ENCODE results near the gene OR1S2.

The OR1S2 gene

DNA sequence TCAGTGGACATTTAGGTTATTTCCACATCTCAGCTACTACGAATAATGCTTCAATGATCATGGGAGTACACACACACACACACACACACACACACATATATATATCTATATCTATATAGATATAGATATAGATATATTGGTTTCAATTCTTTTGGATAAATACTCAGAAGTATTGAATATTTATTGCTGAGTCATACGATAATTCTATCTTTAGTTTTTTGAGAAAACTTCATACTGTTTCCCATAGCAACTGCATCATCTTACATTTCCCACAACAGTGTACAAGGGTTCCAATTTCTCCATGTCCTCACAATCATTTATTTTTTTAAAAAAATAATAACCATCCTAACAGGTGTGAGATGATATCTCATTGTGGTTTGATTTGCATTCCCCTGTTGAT is 8.0 kb downstream of the OR1S2 start:
- DNase-seq (ENCODE audit: low read depth): no peak
- TF ChIP-seq, protein P1, sequence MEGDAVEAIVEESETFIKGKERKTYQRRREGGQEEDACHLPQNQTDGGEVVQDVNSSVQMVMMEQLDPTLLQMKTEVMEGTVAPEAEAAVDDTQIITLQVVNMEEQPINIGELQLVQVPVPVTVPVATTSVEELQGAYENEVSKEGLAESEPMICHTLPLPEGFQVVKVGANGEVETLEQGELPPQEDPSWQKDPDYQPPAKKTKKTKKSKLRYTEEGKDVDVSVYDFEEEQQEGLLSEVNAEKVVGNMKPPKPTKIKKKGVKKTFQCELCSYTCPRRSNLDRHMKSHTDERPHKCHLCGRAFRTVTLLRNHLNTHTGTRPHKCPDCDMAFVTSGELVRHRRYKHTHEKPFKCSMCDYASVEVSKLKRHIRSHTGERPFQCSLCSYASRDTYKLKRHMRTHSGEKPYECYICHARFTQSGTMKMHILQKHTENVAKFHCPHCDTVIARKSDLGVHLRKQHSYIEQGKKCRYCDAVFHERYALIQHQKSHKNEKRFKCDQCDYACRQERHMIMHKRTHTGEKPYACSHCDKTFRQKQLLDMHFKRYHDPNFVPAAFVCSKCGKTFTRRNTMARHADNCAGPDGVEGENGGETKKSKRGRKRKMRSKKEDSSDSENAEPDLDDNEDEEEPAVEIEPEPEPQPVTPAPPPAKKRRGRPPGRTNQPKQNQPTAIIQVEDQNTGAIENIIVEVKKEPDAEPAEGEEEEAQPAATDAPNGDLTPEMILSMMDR (IDR thresholded peaks at IDR 0.05; ENCODE audit: low read depth, low read length, missing control alignments): no peak
- in situ Hi-C loops (cut with HindIII; ENCODE audit: low sequenced_read_pairs): no loop called here
- no peak overlapping the region for H3K4me3 ChIP-seq (ENCODE audit: low read depth, low read length)

- DNase-seq (ENCODE audit: low read depth): no peak
- no peak overlapping the region for H3K4me3 ChIP-seq (ENCODE audit: low read depth, low read length)
- in situ Hi-C loops (cut with HindIII; ENCODE audit: low sequenced_read_pairs): no loop called here
- TF ChIP-seq, protein P1 (IDR thresholded peaks at IDR 0.05; ENCODE audit: low read depth, low read length, missing control alignments): no peak
Observed at GRCh38 chr11:58193391-58193790, 10.6 kb downstream of the OR1S2 start.

GRCh38 chr11:58192229-58192628 is 11.7 kb downstream of the OR1S2 start:
- no peak for DNase-seq (ENCODE audit: low read depth)
- no peak overlapping the region for H3K4me3 ChIP-seq (ENCODE audit: low read depth, low read length)
- in situ Hi-C loops (cut with HindIII; ENCODE audit: low sequenced_read_pairs): no loop called here
- TF ChIP-seq, protein P1 (IDR thresholded peaks at IDR 0.05; ENCODE audit: low read depth, low read length, missing control alignments): no peak

DNA sequence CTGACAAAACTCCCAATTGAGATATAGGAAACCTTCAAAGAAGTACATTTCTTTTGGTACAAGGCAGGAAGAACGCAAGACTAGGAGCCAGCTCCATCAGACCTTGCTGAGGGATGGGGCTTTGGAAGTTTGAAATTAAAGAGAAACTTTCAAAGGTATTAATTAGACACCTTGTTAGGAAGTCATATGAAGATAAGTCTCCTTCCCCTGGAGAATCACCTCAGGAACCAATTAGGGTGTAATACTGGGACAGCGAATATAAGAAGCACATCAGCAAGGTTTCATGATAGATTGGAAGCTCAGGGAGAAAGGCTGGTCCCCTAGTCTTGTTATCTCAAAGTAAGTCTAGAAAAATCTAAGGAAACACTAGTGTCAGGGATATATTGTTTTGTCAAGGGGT is 15.2 kb downstream of the OR1S2 start, which contains the start of gene OR9Q2:
Gene OR9Q2 (plus strand): TSS at position 301 of the 400 bp plus-strand sequence. CDS start 1,421 bp downstream, outside the sequence.
- DNase-seq (ENCODE audit: low read depth): no peak
- no peak within 1 kb of the TSS for H3K4me3 ChIP-seq (ENCODE audit: low read depth, low read length)
- TF ChIP-seq, protein P1 (IDR thresholded peaks at IDR 0.05; ENCODE audit: low read depth, low read length, missing control alignments): no peak
- in situ Hi-C loops (cut with HindIII; ENCODE audit: low sequenced_read_pairs): no loop called here

- no peak overlapping the region for H3K4me3 ChIP-seq (ENCODE audit: low read depth, low read length)
- in situ Hi-C loops (cut with HindIII; ENCODE audit: low sequenced_read_pairs): no loop called here
- TF ChIP-seq, protein P1 (IDR thresholded peaks at IDR 0.05; ENCODE audit: low read depth, low read length, missing control alignments): no peak
- no peak for DNase-seq (ENCODE audit: low read depth)
Observed at GRCh38 chr11:58186938-58187337, 17.0 kb downstream of the OR1S2 start.

DNA sequence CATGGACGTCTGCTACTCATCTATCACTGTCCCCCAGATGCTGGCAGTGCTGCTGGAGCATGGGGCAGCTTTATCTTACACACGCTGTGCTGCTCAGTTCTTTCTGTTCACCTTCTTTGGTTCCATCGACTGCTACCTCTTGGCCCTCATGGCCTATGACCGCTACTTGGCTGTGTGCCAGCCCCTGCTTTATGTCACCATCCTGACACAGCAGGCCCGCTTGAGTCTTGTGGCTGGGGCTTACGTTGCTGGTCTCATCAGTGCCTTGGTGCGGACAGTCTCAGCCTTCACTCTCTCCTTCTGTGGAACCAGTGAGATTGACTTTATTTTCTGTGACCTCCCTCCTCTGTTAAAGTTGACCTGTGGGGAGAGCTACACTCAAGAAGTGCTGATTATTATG is 24.3 kb downstream of the OR1S2 start:
- TF ChIP-seq, protein P1 (IDR thresholded peaks at IDR 0.05; ENCODE audit: low read depth, low read length, missing control alignments): no peak
- no peak for DNase-seq (ENCODE audit: low read depth)
- in situ Hi-C loops (cut with HindIII; ENCODE audit: low sequenced_read_pairs): no loop called here
- H3K4me3 ChIP-seq (ENCODE audit: low read depth, low read length): no peak overlapping the region

GRCh38 chr11:58178444-58178843 is 25.5 kb downstream of the OR1S2 start:
- DNase-seq (ENCODE audit: low read depth): no peak
- in situ Hi-C loops (cut with HindIII; ENCODE audit: low sequenced_read_pairs): no loop called here
- TF ChIP-seq, protein P1 (IDR thresholded peaks at IDR 0.05; ENCODE audit: low read depth, low read length, missing control alignments): no peak
- no peak overlapping the region for H3K4me3 ChIP-seq (ENCODE audit: low read depth, low read length)
